ENCODE measurements around the gene MTHFD1. TPM values are rescaled to one million over a fixed set of nuclear protein-coding genes. Genes with fewer than 3 reads are reported as not detected.
A peak's percentile ranks its signal among the peaks of the same experiment; 100 is the strongest.

Gene MTHFD1
- total RNA-seq, 1 experiment from 2014 or later: 226 TPM

DNA sequence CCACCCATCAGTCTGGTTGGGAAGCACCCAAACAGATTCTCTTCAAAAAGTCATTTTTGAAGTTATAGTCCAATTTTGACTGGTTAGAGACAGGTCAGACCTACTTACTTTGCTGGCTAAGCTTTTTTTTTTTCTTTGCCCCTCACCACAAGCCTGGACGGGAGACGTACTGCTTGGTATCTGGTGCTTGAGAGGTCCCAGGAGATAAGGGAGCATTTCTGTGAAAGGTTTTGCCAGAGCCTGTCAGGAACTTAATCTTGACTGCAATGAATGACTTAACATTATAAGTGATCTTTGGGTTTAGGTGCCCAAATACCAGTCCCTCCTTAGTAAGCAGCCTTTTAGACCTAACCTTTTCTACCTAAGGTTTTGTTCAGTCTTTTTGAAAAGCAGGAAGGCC, 6.3 kb downstream of the MTHFD1 start:
- Mint-ChIP-seq H3K36me3 (peaks cover 24% of the 10 kb centered on the region), H3K4me1 (peaks cover 60% of the 10 kb centered on the region), H3K4me3 (no peak overlapping the region), H3K27ac (peak overlapping the region; percentile 73; the same call in 1 of the 2 replicates), H3K27me3 (ENCODE audit: low read depth) (no peaks in the 10 kb centered on the region), H3K9me3 (0 out of 2 replicates have a peak, but pooled peaks cover 3% of the 10 kb centered on the region)
- no peak for ATAC-seq
- ChIA-PET POLR2A (interaction anchor here (0.6 kb wide), 1 partner anchor 94 kb away, joined by 3 read pairs; no protein-coding TSS in a partner anchor), CTCF (interaction anchor here (1.5 kb wide), 1 partner anchor 36 kb away, joined by 5 read pairs; no protein-coding TSS in a partner anchor)
- DNase-seq (ENCODE audit: low spot score): no peak
- TF ChIP-seq, protein P1, sequence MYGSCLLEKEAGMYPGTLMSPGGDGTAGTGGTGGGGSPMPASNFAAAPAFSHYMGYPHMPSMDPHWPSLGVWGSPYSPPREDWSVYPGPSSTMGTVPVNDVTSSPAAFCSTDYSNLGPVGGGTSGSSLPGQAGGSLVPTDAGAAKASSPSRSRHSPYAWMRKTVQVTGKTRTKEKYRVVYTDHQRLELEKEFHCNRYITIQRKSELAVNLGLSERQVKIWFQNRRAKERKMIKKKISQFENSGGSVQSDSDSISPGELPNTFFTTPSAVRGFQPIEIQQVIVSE (CRISPR knock-in tag; IDR thresholded peaks at IDR 0.05; ENCODE audit: borderline replicate concordance): no peak
- no peak for TF ChIP-seq ZNF423 (CRISPR knock-in tag; IDR thresholded peaks at IDR 0.05)
- TF ChIP-seq ZNF263 (CRISPR knock-in tag; IDR thresholded peaks at IDR 0.05; ENCODE audit: low read depth): no peak
- no peak for TF ChIP-seq ESRRA (CRISPR knock-in tag; IDR thresholded peaks at IDR 0.05; ENCODE audit: borderline replicate concordance)
- no peak for TF ChIP-seq FOXJ3 (CRISPR knock-in tag; IDR thresholded peaks at IDR 0.05; ENCODE audit: borderline replicate concordance)
- no peak for TF ChIP-seq TP53 (CRISPR knock-in tag; IDR thresholded peaks at IDR 0.05)
- no peak for TF ChIP-seq MXD4 (CRISPR knock-in tag; IDR thresholded peaks at IDR 0.05; ENCODE audit: borderline replicate concordance)
- TF ChIP-seq ZNF121 (CRISPR knock-in tag; IDR thresholded peaks at IDR 0.05): no peak
- TF ChIP-seq MLX (CRISPR knock-in tag; IDR thresholded peaks at IDR 0.05): no peak
- TF ChIP-seq E2F4 (CRISPR knock-in tag; IDR thresholded peaks at IDR 0.05; ENCODE audit: borderline replicate concordance, low read depth): no peak
- no peak for TF ChIP-seq ZNF232 (CRISPR knock-in tag; IDR thresholded peaks at IDR 0.05)
- TF ChIP-seq SMAD4 (CRISPR knock-in tag; IDR thresholded peaks at IDR 0.05): no peak
- no peak for TF ChIP-seq ELF4 (CRISPR knock-in tag; IDR thresholded peaks at IDR 0.05; ENCODE audit: low read depth)
- TF ChIP-seq ATF3 (CRISPR knock-in tag; conservative IDR thresholded peaks at IDR 0.05): no peak
- TF ChIP-seq ZNF671 (CRISPR knock-in tag; IDR thresholded peaks at IDR 0.05): no peak
- no peak for TF ChIP-seq GRHL2 (CRISPR knock-in tag; IDR thresholded peaks at IDR 0.05; ENCODE audit: insufficient replicate concordance, severe bottlenecking)
- no peak for TF ChIP-seq AR (CRISPR knock-in tag; IDR thresholded peaks at IDR 0.05)
- TF ChIP-seq ZNF416 (CRISPR knock-in tag; IDR thresholded peaks at IDR 0.05): no peak

DNA sequence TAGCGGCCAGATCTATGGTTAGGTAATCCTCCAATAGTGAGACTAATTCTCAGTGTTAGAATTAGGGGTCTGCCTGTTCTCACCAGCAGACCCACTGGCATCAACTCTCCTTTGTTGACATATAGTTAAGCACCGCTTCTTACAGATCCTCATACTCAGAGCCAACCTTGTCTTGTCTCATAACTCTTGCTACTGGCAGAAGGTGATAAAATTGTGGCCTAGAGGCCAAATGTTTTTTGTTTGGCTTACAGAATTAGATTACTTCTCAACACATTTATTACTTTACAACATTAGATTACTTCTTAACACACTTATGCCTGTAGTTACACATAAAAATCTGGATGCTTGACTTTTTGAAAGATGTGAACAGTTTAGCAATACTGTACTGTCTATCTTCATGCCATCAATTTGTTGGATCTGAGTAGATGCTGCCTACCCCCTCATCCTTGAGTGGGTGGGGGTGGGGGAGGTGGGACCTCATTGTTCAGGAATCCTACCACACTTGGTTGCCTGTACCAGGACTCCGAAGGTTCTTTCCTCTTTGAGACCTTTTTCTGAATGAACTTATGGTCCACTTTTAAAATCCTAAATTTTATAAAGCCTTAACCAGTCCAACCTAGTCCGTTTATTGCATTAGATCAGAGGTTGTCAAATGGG, 7.0 kb downstream of the MTHFD1 start:
- H3K9me3 Mint-ChIP-seq: 0 out of 2 replicates have a peak, but pooled peaks cover 3% of the 10 kb centered on the region
- H3K27ac Mint-ChIP-seq: peak overlapping the region; percentile 19
- H3K36me3 Mint-ChIP-seq: peaks cover 24% of the 10 kb centered on the region
- ChIA-PET CTCF (interaction anchor here (1.5 kb wide), 1 partner anchor 35 kb away, joined by 5 read pairs; no protein-coding TSS in a partner anchor), POLR2A (no interaction called here)
- ATAC-seq: no peak
- no peak overlapping the region for H3K4me3 Mint-ChIP-seq
- DNase-seq (ENCODE audit: low spot score): no peak
- peaks cover 55% of the 10 kb centered on the region for H3K4me1 Mint-ChIP-seq
- H3K27me3 Mint-ChIP-seq (ENCODE audit: low read depth): no peaks in the 10 kb centered on the region
- TF ChIP-seq GRHL2 (CRISPR knock-in tag; IDR thresholded peaks at IDR 0.05; ENCODE audit: insufficient replicate concordance, severe bottlenecking): no peak
- TF ChIP-seq CREB1 (CRISPR knock-in tag; IDR thresholded peaks at IDR 0.05): no peak
- TF ChIP-seq SOX15 (CRISPR knock-in tag; IDR thresholded peaks at IDR 0.05): no peak
- TF ChIP-seq ZNF121 (CRISPR knock-in tag; IDR thresholded peaks at IDR 0.05): no peak
- no peak for TF ChIP-seq JAZF1 (CRISPR knock-in tag; IDR thresholded peaks at IDR 0.05)
- no peak for TF ChIP-seq AR (CRISPR knock-in tag; IDR thresholded peaks at IDR 0.05)
- no peak for TF ChIP-seq IRF2 (CRISPR knock-in tag; IDR thresholded peaks at IDR 0.05; ENCODE audit: borderline replicate concordance, low read depth)
- TF ChIP-seq MLX (CRISPR knock-in tag; IDR thresholded peaks at IDR 0.05): no peak
- TF ChIP-seq ZSCAN18 (CRISPR knock-in tag; IDR thresholded peaks at IDR 0.05): no peak
- no peak for TF ChIP-seq GTF2I (CRISPR knock-in tag; conservative IDR thresholded peaks at IDR 0.05)
